ENCODE results near the gene MICALL2. TPM values are rescaled to one million over a fixed set of nuclear protein-coding genes. Genes with fewer than 3 reads are reported as not detected.

MICALL2 gene
- total RNA-seq, 1 donor from 2014 or later = 13.9 TPM

DNA sequence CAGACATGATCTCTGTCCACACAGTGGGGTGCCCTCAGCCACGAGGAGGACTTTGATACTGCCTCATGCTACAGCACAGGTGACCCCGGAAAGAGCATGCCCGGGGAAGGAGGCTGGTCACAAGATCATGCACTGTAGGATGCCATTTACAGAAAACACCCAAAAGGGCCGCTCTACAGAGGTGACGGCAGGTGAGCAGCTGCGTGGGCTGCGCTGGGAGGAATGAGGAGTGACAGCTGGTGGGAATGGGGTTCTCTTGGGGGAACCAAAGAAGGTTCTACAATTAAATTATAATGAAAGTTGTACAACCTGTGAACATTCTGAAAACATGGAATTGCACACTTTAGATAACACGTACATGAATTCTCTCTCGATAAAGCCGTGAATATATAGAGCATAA is 33.0 kb upstream of the MICALL2 start:
- no peak overlapping the region for H3K27ac Mint-ChIP-seq
- no peaks in the 10 kb centered on the region for H3K4me1 Mint-ChIP-seq (ENCODE audit: low read depth)
- H3K36me3 Mint-ChIP-seq (ENCODE audit: insufficient read depth) = peaks cover 13% of the 10 kb centered on the region
- no peaks in the 10 kb centered on the region for H3K9me3 Mint-ChIP-seq (ENCODE audit: low read depth)
- H3K27me3 Mint-ChIP-seq = no peaks in the 10 kb centered on the region
- no peak for TF ChIP-seq CTCF (IDR thresholded peaks at IDR 0.05; ENCODE audit: unreplicated experiment)
- DNase-seq (ENCODE audit: low spot score, unreplicated experiment) = no peak
- no peak overlapping the region for H3K4me3 Mint-ChIP-seq (ENCODE audit: low read depth)

- Mint-ChIP-seq H3K4me3 (ENCODE audit: low read depth) (no peak overlapping the region), H3K27ac (no peak overlapping the region), H3K36me3 (ENCODE audit: insufficient read depth) (peaks cover 13% of the 10 kb centered on the region), H3K9me3 (ENCODE audit: low read depth) (no peaks in the 10 kb centered on the region), H3K27me3 (no peaks in the 10 kb centered on the region), H3K4me1 (ENCODE audit: low read depth) (no peaks in the 10 kb centered on the region)
- TF ChIP-seq CTCF (IDR thresholded peaks at IDR 0.05; ENCODE audit: unreplicated experiment) = no peak
- no peak for DNase-seq (ENCODE audit: low spot score, unreplicated experiment)
These were observed 31.6 kb upstream of the MICALL2 start for GRCh38 chr7:1490837-1491236.

DNA sequence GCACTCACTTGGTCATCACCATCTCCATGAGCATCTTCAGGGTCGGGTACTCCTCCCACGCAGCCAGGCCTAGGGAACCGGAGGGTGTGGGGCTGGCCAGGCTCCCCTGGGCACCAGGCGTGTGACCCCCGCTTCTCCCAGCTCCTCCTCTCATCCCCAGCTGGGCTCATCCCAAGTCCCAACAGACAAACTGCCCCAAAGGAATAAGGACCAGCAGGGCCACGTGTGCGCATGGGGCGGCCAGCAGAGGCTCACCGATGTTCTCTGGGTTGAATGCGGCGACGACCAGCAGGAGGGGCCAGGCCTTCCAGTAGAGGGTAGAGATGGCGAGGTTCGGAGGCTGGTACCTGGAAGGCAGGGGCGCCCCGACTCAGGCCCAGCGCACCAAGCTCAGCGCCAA is 30.1 kb upstream of the MICALL2 start:
- Mint-ChIP-seq H3K36me3 (ENCODE audit: insufficient read depth) (peaks cover 15% of the 10 kb centered on the region), H3K4me1 (ENCODE audit: low read depth) (no peaks in the 10 kb centered on the region), H3K9me3 (ENCODE audit: low read depth) (no peaks in the 10 kb centered on the region), H3K4me3 (ENCODE audit: low read depth) (no peak overlapping the region), H3K27ac (no peak overlapping the region), H3K27me3 (no peaks in the 10 kb centered on the region)
- no peak for TF ChIP-seq CTCF (IDR thresholded peaks at IDR 0.05; ENCODE audit: unreplicated experiment)
- no peak for DNase-seq (ENCODE audit: low spot score, unreplicated experiment)

- H3K36me3 Mint-ChIP-seq (ENCODE audit: insufficient read depth) = peaks cover 15% of the 10 kb centered on the region
- H3K27me3 Mint-ChIP-seq = no peaks in the 10 kb centered on the region
- H3K4me3 Mint-ChIP-seq (ENCODE audit: low read depth) = no peak overlapping the region
- H3K4me1 Mint-ChIP-seq (ENCODE audit: low read depth) = no peaks in the 10 kb centered on the region
- H3K9me3 Mint-ChIP-seq (ENCODE audit: low read depth) = no peaks in the 10 kb centered on the region
- no peak for DNase-seq (ENCODE audit: low spot score, unreplicated experiment)
- TF ChIP-seq CTCF (IDR thresholded peaks at IDR 0.05; ENCODE audit: unreplicated experiment) = no peak
- no peak overlapping the region for H3K27ac Mint-ChIP-seq
These were observed 28.7 kb upstream of the MICALL2 start for GRCh38 chr7:1488016-1488415.

DNA sequence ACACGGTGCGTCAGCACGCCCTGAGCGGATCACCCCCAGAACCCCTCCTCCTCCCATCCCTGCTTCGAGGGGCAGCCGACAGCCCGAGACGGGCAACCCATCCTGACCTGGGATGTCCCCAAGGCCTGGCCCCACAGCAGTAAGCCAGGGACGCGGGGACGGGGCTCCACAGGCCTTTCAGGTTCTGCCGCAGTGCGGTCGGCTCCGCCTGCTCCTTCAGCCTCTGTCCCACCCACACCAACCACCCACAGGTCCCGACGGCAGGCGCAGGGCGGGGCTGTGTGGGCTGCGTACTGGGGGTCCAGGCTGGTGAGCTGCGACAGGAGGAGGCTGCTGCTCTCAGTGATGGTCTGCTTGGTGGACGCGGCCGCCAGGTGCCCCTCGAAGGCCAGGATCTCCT is 28.2 kb upstream of the MICALL2 start:
- no peaks in the 10 kb centered on the region for H3K4me1 Mint-ChIP-seq (ENCODE audit: low read depth)
- no peak overlapping the region for H3K27ac Mint-ChIP-seq
- H3K27me3 Mint-ChIP-seq = no peaks in the 10 kb centered on the region
- peaks cover 15% of the 10 kb centered on the region for H3K36me3 Mint-ChIP-seq (ENCODE audit: insufficient read depth)
- no peak for DNase-seq (ENCODE audit: low spot score, unreplicated experiment)
- no peak overlapping the region for H3K4me3 Mint-ChIP-seq (ENCODE audit: low read depth)
- no peak for TF ChIP-seq CTCF (IDR thresholded peaks at IDR 0.05; ENCODE audit: unreplicated experiment)
- H3K9me3 Mint-ChIP-seq (ENCODE audit: low read depth) = no peaks in the 10 kb centered on the region
